DND-41 (cell line): ENCODE results near the gene EMILIN1.

Experiments used
- ATAC-seq: fragments of 200-7000 bp; cut with Tn5 transposase; 3 replicates; pipeline ENCODE4 v1.9.1; 2021; ENCODE audit warnings: low read depth; ENCODE audit not compliant: insufficient read depth
- DNase-seq: peaks from one replicate; pipeline ENCODE4 v3.0.0-alpha.2; 2020
- H2AFZ ChIP-seq: 2 replicates; pipeline ENCODE4 v1.6.0; 2012; ENCODE audit warnings: low read depth, low read length
- H3K27ac ChIP-seq: 2 replicates; pipeline ENCODE4 v1.5.1; 2012; ENCODE audit warnings: low read length, inconsistent platforms
- H3K27me3 ChIP-seq: fragments of 200-600 bp; sonication (generic); 2 replicates; pipeline ENCODE4 v1.6.0; 2012; ENCODE audit warnings: low read length, mild to moderate bottlenecking, inconsistent platforms; ENCODE audit not compliant: insufficient read depth, poor library complexity
- H3K36me3 ChIP-seq: 2 replicates; pipeline ENCODE4 v1.5.1; 2012; ENCODE audit warnings: low read length, inconsistent platforms; ENCODE audit not compliant: insufficient read depth
- H3K4me1 ChIP-seq: 2 replicates; pipeline ENCODE4 v1.5.1; 2012; ENCODE audit warnings: mild to moderate bottlenecking, low read length; ENCODE audit not compliant: insufficient read depth
- H3K4me2 ChIP-seq: 2 replicates; pipeline ENCODE4 v1.6.0; 2012; ENCODE audit warnings: mild to moderate bottlenecking, moderate library complexity, low read length, inconsistent platforms; ENCODE audit not compliant: insufficient read depth
- H3K4me3 ChIP-seq, 2 experiments: fragments of 200-600 bp in 1 of 2; shearing (Covaris generic) in 1 of 2; 2 replicates each; pipeline ENCODE4 v1.5.1; 2012 to 2016; ENCODE audit warnings: inconsistent platforms in 2 of 2, low read length in 2 of 2, mild to moderate bottlenecking in 2 of 2, low read depth in 1 of 2, moderate library complexity in 1 of 2
- H3K79me2 ChIP-seq: 2 replicates; pipeline ENCODE4 v1.6.0; 2012; ENCODE audit warnings: low read length, inconsistent platforms; ENCODE audit not compliant: insufficient read depth
- H3K9ac ChIP-seq: 2 replicates; pipeline ENCODE4 v1.6.0; 2012; ENCODE audit warnings: low read depth, mild to moderate bottlenecking, inconsistent platforms, low read length, moderate library complexity
- H3K9me3 ChIP-seq: 2 replicates; pipeline ENCODE4 v1.5.1; 2012; ENCODE audit warnings: low read length, moderate library complexity, mild to moderate bottlenecking, inconsistent platforms; ENCODE audit not compliant: insufficient read depth, severe bottlenecking
- H4K20me1 ChIP-seq: 2 replicates; pipeline ENCODE4 v1.6.0; 2012; ENCODE audit warnings: low read length; ENCODE audit not compliant: insufficient read depth
- CTCF ChIP-seq: IDR thresholded peaks from 2 replicates; pipeline ENCODE4 v1.5.1; 2012; ENCODE audit warnings: borderline replicate concordance, low read length, moderate library complexity, mild to moderate bottlenecking; ENCODE audit not compliant: poor library complexity, severe bottlenecking; ENCODE audit errors: extremely low read depth
- EZH2 ChIP-seq: IDR thresholded peaks from 3 replicates; pipeline ENCODE4 v1.6.1; 2012; ENCODE audit warnings: borderline replicate concordance, low read depth, mild to moderate bottlenecking, moderate library complexity, low read length, inconsistent platforms; ENCODE audit not compliant: severe bottlenecking

EMILIN1 gene

GRCh38 chr2:27122791-27123190 lies 44.4 kb downstream of the EMILIN1 start:
- H3K27me3 ChIP-seq: peaks cover 5% of the 10 kb centered on the region
- H3K9me3 ChIP-seq: no peaks in the 10 kb centered on the region
- H3K4me2 ChIP-seq: no peak overlapping the region
- no peak overlapping the region for H3K4me3 ChIP-seq
- no peak for ATAC-seq
- H3K27ac ChIP-seq: no peak overlapping the region
- no peak overlapping the region for H2AFZ ChIP-seq
- H3K79me2 ChIP-seq: no peaks in the 10 kb centered on the region
- no peak for TF ChIP-seq EZH2
- no peak for TF ChIP-seq CTCF
- no peaks in the 10 kb centered on the region for H4K20me1 ChIP-seq
- no peak overlapping the region for H3K9ac ChIP-seq
- H3K36me3 ChIP-seq: no peaks in the 10 kb centered on the region
- no peak for DNase-seq
- H3K4me1 ChIP-seq: no peaks in the 10 kb centered on the region

GRCh38 chr2:27123302-27124150 lies 45.1 kb downstream of the EMILIN1 start, which contains the start of gene ABHD1:
Gene ABHD1, plus strand, starts transcription at chr2:27123815. Its CDS starts 134 bp downstream, at chr2:27123949.
- H3K27me3 ChIP-seq: peaks cover 5% of the 10 kb centered on the region
- no peaks in the 10 kb centered on the region for H3K9me3 ChIP-seq
- H3K9ac ChIP-seq: no peak within 1 kb of the TSS
- no peak within 1 kb of the TSS for H3K4me3 ChIP-seq
- ATAC-seq (no peak), DNase-seq (no peak)
- H3K27ac ChIP-seq: no peak within 1 kb of the TSS
- no peaks in the 10 kb centered on the region for H4K20me1 ChIP-seq
- H3K36me3 ChIP-seq: no peaks in the 10 kb centered on the region
- H3K4me2 ChIP-seq: no peak within 1 kb of the TSS
- H3K79me2 ChIP-seq: no peaks in the 10 kb centered on the region
- no peak within 1 kb of the TSS for H2AFZ ChIP-seq
- H3K4me1 ChIP-seq: no peaks in the 10 kb centered on the region
- no peak for TF ChIP-seq CTCF
- no peak for TF ChIP-seq EZH2

GRCh38 chr2:27125104-27125503 lies 46.7 kb downstream of the EMILIN1 start:
- Histone ChIP-seq H3K9me3 (no peaks in the 10 kb centered on the region), H3K79me2 (no peaks in the 10 kb centered on the region), H3K27ac (no peak overlapping the region), H3K4me2 (no peak overlapping the region), H3K4me1 (no peaks in the 10 kb centered on the region), H3K4me3 (no peak overlapping the region), H2AFZ (no peak overlapping the region), H3K9ac (no peak overlapping the region), H3K27me3 (peaks cover 5% of the 10 kb centered on the region), H3K36me3 (peaks cover 3% of the 10 kb centered on the region), H4K20me1 (0 out of 2 replicates have a peak, but pooled peaks cover 4% of the 10 kb centered on the region)
- TF ChIP-seq CTCF: no peak
- TF ChIP-seq EZH2: no peak
- ATAC-seq: no peak
- DNase-seq: no peak
